HUDEP-2 (cell line): ENCODE results near the gene SNX14.
"Not testable (repeated sequence)": the region's sequence is repeated elsewhere in the genome, so short reads cannot be mapped to it uniquely, and the experiment has no call there.

Experiments used
- DNase-seq, 76 experiments: peaks; one replicate each; lab custom pipeline; 2025; ENCODE audit not compliant: unreplicated experiment in 76 of 76; lab: John Stamatoyannopoulos, UW

The SNX14 gene, protein sequence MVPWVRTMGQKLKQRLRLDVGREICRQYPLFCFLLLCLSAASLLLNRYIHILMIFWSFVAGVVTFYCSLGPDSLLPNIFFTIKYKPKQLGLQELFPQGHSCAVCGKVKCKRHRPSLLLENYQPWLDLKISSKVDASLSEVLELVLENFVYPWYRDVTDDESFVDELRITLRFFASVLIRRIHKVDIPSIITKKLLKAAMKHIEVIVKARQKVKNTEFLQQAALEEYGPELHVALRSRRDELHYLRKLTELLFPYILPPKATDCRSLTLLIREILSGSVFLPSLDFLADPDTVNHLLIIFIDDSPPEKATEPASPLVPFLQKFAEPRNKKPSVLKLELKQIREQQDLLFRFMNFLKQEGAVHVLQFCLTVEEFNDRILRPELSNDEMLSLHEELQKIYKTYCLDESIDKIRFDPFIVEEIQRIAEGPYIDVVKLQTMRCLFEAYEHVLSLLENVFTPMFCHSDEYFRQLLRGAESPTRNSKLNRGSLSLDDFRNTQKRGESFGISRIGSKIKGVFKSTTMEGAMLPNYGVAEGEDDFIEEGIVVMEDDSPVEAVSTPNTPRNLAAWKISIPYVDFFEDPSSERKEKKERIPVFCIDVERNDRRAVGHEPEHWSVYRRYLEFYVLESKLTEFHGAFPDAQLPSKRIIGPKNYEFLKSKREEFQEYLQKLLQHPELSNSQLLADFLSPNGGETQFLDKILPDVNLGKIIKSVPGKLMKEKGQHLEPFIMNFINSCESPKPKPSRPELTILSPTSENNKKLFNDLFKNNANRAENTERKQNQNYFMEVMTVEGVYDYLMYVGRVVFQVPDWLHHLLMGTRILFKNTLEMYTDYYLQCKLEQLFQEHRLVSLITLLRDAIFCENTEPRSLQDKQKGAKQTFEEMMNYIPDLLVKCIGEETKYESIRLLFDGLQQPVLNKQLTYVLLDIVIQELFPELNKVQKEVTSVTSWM

DNA sequence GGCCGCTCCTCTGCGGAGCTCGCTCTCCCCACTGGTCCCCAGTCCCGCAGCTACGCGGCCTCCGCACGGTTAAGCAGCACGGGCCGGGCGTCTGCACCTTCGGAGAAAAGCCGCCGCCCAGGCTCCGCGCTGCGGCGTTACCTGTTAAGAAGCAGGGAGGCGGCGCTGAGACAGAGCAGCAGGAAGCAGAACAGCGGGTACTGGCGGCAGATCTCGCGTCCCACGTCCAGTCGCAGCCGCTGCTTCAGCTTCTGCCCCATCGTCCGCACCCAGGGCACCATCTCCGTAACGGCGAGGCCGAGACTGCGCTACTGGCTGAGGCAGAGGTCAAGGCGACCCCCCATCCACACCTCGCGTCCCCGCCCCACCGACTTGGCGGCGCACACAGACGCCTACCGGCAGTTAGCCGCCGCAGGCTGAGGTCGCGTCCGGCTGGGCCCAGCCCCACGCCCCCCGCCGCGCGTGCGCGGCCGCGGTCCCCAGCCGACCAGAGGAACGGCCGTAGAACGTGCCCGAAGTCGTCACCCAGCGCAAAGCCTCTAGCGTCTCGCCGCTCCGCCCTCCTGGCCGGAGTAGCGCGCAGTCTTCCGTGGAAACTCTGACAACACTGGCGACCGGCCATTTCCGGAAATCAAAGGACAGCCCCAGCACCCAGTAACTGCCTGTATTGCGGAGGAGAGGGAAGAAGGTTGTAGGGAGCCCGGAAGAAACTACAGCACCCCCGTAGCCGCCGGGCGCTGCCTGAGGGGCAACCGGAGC is at the start of gene SNX14:
Gene SNX14, minus strand, starts transcription at position 421 of the 759 bp plus-strand sequence. Its CDS starts 140 bp downstream, at position 281.
- DNase-seq, result peak; percentile 30 to 98 (median 94)

DNA sequence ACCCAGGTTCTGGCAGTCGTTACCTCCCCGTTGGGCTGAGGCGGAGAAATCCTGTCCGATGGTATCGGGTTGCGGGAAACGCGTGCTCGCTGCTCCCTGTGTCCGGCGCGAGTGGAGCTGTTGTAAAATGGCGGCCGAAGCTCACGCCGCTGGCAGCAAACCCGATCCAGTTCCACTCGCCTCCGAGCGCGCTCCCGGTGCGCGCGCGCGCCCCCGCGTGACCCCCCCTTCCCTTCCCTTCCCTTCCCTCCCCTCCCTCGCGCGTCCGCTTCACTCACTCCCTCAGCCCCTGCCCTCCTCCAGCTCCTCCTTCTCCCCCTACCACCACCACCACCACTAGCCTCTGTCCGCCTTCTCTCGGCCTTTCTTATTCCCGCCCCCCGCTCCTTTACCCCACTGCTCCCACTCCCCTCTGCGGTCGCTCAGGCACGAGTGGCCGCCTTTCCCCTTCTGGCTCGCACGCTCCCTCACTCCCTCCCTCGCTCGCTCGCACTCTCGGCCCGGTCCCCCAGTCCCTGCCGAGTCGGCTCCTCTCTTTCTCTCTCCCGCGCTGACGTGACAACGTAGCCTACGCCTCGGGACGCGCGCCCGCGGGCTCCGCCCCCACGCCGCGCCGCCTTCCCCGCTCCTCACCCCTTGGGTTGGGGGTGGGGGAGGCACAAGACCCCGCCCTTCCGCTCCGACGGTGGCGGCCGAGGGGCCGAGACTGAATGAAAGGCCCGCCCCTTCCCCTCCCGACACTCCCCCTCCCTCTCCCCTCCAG is 49.3 kb upstream of the SNX14 start, which contains the start of gene SYNCRIP:
Gene SYNCRIP, minus strand, starts transcription at position 113 of the 763 bp plus-strand sequence. CDS start 1,447 bp downstream, outside the sequence.
- DNase-seq, result peak; percentile 82 to 100 (median 99)

DNA sequence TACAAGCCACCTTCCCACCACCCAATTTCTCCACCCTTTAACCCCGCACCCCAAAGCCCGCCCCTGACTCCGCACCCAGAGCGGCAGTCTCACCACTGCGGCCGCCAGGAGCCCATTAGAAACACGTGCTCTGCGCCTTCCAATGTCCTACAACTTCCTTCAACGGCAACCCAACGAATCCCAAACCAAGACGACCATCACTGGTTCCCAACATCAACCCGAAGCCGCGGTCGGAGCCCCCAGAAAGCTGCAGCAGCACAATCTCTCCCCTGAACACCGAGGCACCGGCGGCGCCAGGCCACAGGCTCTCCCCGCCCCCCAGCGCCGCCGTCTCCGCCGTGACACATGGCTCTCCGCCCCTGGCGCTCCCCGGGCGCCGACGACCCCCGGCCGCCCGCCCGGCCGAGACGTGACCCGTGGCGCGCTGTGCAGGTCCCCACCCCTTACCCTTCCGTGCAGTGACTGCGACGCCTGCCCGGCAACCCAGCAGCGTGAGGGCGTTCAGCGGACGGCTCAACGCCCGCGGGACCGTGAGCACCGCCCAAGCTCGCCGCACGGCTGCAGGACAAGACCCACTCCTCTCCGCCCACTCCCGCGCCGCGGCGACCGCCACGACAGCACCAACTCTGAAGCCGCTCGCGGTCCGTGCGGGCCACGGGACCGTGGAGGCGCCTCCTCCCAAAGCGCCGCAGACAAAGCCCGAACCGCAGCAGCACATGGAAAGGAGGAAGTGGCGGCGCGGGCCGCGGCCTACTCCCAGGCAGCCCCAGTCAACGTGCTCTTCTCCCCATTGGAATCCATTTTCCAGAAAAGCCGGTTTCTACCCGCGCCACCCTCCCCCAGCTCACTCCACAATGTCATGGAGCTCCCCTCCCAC is 48.5 kb upstream of the SNX14 start:
- DNase-seq, result peak in 50 of 76 experiments; percentile 9 to 65 (median 42)

DNA sequence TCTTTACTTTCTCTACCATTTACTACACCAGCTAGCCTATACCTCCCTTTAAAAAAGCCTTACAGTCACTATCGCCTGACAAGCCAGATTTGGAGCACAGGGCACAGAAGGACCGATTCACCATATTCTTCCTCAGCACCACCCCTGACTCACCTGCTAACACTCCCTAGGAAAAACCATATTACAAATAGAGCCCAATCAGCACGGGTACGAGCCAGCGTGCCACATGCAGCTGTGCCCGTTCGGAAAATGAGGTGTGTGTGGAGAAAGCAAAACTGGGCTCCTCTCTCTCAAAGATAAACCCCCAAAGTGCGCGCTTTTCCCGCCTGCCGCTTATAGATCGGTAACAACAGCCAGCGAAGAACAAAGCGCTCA is 47.9 kb upstream of the SNX14 start:
- peak in 6 of 76 experiments; percentile 13 to 63 (median 48) for DNase-seq

DNA sequence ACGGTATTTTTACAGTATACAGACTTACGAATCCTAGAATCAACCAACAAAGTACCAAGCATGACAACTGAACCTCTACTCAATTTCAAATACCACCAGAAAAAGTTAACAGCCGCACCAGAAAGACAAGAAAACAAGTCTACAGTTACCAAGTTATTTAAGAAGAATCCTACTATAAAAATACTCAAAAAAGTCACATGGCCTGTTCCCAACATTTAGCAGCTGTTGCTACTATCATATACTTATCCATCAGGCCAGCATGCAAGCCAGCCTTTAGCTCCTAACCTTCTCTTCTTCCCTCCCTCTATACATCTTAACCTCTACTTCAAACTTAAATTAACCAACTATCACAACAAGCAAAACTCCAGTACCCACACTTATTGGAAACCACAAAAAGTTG is 47.2 kb upstream of the SNX14 start:
- DNase-seq, result peak in 1 of 76 experiments; percentile 6

DNA sequence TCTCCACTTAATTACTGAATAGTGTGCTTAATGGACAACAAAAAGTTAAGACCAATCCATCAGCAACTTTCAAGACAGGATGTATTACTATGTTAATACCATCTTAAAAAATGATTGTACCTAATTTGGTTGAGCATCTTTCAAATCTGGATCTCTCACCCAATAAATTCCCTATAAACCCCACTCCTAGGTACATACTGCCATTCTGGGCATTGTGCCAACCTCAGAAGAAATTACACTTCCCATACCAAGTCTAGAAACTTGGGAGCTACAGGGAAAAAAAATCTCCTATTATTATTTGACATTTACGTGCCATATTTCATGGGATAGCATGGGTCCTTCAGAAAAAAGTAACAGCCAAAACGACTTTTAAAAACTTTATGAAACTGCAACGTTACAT is 43.9 kb upstream of the SNX14 start:
- no peak for DNase-seq

DNA sequence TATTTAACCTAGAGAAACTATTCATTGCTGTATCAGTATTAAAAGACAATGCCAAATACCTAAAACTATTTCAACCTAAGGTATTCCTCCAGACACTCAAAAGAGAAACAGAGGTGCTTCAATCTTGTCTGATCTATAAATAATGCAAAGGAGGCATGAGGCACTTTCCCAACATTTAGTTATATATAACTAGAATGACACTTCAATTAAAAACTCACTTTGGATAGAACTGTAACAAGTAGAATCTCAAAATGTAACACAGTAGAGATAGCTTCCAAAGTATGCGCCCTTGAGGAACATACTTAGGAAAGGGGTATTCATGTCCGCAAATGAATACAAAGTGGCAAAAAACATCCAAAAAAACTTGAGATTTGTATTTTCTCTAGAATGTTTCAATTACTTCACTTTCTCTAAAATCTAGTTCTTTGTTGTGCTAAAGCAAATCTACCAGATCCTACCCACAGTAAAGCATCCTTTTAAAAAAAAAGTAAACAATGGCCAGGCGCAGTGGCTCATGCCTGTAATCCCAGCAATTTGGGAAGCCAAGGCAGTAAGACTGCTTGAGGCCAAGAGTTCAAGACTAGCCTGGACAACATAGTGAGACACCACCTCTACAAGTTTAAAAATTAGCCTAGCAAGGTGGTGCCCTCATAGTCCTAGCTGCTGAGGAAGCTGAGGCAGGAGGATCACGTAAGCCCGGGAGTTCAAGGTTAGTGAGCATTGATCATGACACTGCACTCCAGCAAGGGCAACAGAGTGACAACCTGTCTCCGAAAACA is 38.7 kb upstream of the SNX14 start:
- DNase-seq, result no peak

DNA sequence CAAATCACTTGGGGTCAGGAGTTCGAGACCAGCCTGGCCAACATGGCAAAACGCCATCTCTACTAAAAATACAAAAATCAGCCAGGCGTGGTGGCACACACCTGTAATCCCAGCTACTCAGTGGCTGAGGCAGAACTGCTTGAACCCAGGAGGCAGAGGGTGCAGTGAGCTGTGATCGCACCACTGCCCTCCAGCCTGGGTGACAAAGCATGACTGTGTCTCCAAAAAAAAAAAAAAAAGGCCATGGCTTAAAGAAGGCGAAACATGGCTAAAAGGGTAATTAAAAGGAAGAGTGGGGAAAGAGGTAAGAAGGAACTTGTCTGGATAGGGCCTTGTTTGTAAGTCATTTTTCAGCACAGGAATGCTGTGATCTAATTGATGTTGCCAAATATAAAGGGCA is 37.5 kb upstream of the SNX14 start:
- not testable (repeated sequence) for DNase-seq

DNA sequence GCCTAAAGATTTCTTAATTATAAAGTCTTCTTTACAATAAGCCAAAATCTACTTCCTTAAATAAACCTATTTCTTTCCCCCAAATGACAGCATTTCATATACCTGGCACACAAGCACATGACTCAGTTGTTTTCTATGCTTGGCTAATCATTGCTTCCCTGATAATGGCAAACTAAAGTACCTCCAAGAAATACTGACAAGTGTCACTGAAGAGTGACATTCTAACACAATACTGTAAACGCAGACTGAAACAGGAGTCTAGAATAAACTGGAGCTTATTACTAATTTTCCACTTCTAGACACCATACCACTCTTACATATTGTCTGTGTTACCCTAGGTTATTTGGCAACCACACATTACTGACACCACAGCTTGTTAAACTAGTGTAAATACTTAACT is 34.7 kb upstream of the SNX14 start:
- DNase-seq, result no peak

DNA sequence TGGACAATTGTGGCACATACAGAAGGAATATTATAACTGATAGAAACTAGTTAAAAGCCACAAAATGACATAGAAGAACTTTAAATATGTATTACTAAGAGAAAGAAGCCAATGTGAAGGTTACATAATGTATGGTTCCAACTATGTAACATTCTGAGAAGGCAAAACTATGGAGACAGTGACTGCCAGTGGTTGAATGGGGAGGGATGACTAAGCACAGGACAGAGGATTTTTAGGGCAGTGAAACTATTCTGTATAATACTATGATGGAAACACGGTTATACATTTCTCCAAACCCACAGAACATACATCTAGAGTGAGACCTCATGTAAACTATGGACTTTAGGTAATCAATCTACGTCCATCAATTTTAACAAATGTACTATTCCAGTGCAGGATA is 26.6 kb upstream of the SNX14 start:
- DNase-seq, result no peak

DNA sequence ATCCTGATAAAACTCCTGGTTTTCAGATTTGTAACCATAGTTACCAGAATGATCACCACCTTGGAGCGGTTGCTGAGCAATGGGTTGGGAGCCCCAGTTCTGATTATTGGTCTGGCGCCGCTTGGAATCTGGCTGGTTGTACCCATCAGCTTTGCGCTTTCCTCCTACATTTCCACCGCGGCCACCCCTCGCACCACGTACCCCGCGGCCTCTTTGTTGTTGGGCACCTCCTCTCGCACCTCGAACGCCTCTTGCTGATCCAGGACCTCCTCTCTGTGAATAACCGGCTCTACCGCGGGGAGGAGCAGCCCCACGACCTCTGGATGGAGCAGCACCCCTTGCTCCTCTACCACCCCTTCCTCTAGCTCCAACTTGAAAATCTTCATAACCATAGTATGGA is 21.1 kb upstream of the SNX14 start:
- DNase-seq, result no peak

DNA sequence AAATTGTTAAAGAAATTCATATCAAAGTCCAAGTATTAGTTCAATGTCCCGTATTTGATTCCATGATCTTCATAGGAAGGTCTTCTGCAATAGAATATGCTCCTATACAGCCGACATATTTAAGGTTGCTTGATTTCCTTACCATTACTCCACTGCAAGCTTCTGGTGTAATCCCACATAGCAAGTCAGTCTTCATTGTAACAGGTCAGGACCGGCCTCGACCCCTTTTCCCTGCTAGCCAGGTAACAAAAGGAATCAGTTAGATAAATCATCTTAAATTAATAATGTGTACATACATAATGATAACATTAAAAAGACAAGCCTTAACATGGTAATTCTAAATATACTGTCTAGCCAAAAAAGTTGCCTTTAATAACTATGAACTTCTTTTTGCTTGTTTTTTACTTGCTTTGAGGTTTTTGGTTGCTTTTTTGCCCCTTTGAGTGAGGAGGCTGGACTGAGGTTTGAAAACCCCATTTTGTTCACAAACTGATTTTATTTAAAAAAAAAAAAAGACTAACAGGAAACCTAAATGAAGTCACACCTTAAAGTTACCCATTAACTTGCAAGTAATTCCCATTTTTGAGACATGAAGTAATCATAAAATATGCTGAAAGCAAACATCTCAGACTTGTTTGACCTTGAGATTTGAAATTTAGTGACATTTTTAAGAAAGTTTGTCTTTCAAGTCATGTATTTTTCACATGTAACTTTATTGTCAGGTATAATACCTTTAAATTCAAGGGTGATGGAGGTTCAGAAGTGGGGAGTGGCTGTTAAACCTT is 19.2 kb upstream of the SNX14 start:
- DNase-seq, result no peak

DNA sequence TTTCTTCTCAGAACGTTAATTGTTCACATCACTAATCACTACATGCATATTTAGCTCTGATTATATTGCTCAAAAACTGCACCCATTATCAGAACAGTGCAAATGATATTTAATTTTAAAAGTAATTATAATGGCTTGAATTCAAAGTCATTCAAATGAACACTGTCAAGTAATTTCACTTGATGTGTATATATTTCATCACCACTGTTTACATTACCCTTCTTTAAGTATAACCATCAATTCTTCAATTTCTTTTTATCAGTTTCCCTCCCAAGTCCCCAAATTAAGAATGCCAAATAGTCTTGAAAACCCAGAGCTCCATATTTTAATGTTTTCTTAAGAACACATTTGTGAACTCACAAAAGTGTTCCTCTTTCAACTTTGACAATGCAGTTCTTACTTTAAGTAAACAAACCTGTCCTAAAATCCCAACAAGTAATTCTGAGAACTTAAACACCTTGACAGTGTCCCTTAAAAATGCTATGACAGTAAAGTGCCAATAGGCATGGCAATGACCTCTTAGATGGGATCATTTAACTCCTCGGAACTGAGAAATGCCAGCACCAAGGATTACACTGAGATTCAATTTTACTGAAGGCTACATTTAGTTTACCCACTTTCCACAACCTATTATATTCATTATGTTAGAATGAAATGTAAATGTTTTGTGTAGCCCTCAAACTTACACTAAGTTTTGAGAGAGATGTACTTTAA is 16.7 kb upstream of the SNX14 start:
- DNase-seq, result no peak

DNA sequence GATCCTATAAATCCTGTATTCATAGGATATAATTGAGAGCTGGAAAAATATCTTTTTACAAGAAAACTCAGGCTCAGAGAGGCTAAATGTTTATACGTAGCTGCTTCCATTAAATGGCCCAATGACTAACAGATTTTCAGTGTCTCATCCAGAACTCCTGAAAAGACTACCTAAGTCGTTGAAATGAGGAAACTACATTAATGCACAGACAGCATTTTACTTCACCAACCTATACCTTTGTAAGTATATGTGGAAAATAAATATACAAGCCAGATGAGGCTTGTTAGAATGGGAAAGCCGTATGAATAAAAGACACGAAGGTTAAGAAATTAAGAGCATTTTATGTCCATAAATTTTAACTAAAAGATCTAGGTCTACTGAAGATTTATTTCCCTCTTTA is 8.4 kb upstream of the SNX14 start:
- no peak for DNase-seq

DNA sequence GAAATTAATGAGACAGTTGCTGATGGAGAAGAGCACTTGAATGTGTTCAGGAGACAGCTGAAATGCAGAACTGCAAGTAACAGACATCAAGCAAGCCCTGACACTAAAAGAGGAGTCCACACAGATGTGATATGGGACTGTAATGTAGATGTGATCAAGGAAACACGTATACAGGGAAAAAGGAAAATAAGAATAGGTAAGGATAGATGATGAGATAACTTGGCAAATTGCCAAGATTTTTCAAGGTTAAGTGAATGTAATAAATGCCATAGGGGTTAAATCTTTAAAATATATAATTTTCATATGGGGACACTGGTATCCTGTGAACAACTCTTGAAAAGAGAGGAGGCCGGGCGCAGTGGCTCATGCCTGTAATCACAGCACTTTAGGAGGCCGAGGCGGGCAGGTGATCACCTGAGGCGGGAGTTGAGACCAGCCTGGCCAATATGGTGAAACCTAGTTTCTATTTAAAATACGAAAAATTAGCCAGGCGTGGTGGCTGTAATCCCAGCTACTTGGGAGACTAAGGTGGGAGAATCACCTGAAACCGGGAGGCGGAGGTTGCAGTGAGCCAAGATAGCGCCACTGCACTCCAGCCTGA is 7.2 kb upstream of the SNX14 start:
- DNase-seq, result no peak

DNA sequence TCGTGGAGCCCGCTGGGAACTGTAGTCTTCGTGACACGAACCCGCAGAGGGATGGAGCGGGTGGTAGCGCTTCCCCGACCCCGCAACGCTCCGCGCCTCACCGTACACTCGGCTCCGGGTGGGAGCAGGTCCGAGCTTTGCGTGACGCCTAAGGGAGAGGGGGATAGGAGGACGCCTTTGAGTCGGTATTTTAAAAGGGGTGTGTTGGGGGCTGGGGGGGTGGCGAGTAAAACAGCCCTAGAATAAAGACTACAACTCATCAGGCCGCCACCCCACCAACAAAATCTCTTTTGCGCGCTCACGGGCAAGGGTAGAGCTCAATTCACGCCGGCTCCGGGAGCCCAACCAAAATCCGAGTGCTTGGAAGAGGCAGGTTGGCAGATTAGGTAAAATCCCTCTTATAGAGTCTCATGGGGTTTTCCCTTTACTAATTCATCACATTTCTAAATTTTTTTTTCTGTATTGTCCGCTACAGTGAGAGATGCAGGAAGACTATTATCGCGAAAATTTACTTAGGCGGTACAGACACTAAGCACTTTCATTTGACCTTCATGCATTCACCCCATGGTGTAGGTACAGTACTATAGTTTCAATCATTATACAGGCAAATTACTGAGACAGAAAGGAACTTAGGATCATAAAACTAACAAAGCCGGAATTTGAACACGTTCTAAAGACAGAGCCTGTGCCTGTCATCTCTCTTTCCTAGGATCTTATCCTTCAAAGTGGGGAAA is 706 bp upstream of the SNX14 start:
- peak in 21 of 76 experiments; percentile 23 to 72 (median 52) for DNase-seq
